Measurements from ENCODE around the gene TBC1D22B.

DNA sequence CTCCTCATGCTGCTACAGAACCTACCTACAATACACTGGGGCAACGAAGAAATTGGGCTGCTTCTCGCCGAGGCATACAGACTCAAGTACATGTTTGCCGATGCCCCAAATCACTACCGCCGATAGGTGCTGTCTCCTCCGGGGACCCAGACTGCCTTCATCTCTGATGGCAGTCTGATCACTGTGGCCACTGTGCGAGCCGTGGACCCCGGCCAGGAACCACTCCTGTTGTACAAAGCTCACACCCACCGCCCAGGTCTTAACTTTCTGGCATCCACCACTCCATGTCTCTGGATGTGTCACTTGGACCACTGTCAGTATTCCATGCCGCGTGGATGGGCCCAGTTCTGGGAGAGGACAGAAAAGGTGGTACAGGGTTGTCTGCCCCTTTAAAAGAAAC lies 73.5 kb downstream of the TBC1D22B start:
- TF ChIP-seq, protein P1, sequence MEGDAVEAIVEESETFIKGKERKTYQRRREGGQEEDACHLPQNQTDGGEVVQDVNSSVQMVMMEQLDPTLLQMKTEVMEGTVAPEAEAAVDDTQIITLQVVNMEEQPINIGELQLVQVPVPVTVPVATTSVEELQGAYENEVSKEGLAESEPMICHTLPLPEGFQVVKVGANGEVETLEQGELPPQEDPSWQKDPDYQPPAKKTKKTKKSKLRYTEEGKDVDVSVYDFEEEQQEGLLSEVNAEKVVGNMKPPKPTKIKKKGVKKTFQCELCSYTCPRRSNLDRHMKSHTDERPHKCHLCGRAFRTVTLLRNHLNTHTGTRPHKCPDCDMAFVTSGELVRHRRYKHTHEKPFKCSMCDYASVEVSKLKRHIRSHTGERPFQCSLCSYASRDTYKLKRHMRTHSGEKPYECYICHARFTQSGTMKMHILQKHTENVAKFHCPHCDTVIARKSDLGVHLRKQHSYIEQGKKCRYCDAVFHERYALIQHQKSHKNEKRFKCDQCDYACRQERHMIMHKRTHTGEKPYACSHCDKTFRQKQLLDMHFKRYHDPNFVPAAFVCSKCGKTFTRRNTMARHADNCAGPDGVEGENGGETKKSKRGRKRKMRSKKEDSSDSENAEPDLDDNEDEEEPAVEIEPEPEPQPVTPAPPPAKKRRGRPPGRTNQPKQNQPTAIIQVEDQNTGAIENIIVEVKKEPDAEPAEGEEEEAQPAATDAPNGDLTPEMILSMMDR (IDR thresholded peaks at IDR 0.05), result no peak
- TF ChIP-seq POLR2A (IDR thresholded peaks at IDR 0.05), result no peak
